GM21367 (cell line): ENCODE results near the gene DGCR2.
"Not testable (repeated sequence)": the region's sequence is repeated elsewhere in the genome, so short reads cannot be mapped to it uniquely, and the experiment has no call there.

ENCODE experiments used
- ATAC-seq: cut with Tn5 transposase; IDR thresholded peaks from one replicate; pipeline ENCODE4 v1.9.1; 2021; ENCODE audit not compliant: unreplicated experiment

DGCR2 gene

DNA sequence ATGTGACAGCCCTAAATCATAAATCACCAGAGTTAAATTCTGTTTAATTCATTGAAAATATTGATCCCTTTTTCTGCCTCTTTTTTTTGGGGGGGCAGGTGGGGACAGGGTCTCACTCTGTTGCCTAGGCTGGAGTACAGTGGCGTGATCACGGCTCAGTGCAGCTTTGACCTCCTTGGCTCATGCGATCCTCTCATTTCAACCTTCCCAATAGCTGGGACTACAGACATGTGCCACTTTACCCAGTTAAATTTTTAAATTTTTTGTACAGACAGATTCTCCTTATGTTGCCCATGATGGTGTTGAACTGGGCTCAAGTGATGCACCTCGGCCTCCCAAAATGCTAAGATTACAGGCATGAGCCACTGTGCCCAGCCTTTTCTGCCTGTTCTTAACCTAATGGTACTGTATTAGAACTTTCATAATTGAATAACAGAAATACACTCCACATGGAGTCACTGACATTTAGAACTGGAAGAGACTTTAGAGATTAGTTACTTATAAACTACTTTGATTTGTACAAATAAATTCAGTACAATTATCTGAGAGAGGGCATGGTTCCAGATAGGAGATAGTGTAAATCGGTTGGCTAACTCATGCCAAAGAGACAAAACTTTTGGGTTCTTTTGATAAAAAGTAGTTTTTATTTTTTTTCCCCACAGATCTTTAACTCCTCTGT lies 109.8 kb downstream of the DGCR2 start:
- ATAC-seq: no peak

DNA sequence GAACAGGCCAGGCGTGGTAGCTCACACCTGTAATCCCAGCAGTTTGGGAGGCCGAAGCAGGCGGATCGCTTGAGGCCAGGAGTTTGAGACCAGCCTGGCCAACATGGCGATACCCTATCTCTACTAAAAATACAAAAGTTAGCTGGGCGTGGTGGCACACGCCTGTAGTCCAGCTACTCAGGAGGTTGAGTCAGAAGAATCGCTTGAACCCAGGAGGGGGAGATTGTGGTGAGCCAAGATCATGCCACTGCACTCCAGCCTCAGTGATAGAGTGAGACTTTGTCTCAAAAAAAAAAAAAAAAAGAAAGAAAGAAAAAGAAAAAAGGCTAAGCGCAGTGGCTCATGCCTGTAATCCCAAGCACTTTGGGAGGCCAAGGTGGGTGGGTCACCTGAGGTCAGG lies 110.6 kb downstream of the DGCR2 start:
- not testable (repeated sequence) for ATAC-seq

DNA sequence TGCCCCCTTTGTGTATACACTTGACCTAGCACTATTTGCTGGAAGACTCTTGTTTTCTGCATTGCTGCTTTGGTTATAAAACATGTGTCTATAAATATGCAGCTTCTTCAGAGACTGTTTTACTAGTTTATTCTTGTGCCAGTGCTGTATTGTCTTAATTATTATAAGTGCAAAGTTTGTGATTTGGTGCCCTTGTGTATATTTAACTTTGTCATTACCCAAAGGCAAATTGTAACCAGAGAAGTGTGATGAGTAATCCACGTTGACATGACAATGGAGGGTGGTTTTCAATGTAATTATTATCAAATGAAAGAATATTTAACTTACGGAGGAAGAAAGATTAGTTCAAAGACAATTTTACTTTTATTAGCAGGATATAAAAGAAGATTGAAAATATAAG lies 111.1 kb downstream of the DGCR2 start:
- ATAC-seq: no peak

DNA sequence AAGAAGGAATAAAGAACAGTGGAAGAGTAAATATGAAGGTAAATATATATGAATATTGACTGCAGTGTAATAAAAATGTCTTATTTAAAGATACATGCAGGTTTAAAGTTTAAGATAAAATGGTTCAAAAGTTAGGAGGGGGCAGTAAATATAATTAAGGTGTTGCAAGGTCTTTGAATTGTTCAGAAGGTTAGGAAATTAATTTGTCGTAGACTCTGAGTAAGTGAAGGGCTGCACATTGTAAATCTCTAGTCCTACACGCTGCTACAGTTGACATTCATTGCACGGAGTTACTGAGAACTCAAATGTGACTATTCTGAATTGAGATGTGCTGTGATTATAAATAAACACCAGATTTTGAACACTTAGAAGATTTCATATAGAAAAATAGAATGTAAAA lies 116.3 kb downstream of the DGCR2 start:
- no peak for ATAC-seq

DNA sequence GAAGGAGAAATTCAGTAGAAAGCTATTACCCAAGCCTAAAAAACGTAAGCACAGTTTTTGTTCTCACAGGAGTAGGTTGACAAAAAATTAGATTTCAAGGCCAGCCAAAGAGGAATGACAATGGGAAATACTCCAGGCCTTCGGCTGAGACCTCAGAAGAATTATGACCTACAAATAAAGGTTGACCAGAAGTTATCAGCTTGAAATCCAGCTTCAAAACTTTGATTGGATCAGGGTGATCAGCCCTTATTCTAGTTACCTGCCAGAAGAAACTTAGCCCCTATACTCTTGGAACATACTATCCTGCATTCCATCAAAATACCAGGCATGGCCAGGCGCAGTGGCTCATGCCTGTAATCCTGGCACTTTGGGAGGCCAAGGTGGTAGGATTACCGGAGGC lies 117.7 kb downstream of the DGCR2 start:
- no peak for ATAC-seq

DNA sequence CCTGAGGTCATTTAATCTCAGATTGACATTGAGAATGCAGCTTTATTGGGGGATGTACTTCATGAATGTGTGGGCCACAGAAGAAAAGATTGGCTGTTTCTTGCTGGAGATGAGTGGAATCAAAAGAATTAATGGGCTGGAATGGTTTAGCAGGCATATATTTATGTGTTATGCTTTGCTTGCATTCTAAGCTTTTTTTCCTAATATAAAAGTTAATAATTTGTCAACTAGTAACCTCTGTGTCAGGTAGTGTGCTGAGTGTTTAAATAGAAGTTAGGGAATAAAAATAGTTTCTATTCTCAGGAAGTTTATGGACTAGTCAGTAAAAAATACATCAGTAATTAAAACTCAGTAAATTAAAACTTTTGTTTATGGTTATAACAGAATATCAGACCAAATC lies 118.7 kb downstream of the DGCR2 start:
- ATAC-seq: no peak

DNA sequence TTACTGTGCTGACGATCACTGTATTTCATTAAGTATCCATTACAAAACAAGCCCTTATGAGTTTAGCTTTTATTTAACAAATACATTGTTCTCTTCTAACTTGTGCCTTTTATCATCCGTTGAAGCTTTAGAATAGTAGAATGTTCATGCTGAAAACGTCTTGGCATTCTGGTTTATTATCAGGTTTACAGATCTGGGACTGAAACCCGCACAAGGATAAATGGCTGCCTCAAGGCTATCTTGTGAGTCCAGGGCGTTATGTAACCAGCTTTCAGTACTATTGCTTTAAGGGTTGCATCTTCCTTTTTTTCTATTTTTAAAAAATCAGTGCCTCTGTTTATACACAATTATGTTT lies 119.6 kb downstream of the DGCR2 start:
- ATAC-seq: no peak

DNA sequence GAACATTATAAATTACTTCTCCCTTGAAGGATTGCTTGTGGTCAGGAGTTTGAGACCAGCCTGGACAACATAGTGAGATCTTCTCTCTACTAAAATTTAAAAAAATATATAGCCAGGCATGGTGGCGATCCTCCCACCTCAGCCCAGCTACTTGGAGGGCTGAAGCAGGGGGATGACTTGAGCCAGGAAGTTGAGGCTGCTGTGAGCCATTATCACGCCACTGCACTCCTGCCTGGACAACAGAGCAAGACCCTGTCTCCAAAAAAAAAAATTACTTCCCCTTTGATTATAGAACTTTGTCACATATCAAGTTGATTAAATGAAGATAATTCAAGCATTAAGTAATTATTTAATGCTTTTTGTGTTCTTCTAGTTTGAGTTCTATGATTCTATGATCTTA lies 121.0 kb downstream of the DGCR2 start:
- ATAC-seq: no peak

DNA sequence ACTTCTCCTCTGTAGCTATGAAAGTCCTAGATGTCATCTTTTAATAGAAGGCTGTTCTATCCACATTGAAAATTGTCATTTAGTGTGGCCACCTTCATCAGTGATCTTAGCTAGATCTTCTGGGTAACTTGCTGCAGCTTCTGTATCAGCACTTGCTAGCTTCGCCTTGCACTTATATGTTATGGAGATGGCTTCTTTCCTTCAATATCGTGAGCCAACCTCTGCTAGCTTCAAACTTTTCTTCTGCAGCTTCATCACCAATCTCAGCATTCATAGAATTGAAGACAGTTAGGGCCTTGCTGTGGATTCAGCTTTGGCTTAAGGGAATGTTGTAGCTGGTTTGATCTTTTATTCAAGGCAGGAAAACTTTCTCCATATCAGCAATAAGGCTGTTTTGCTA lies 122.1 kb downstream of the DGCR2 start:
- ATAC-seq: not testable (repeated sequence)

DNA sequence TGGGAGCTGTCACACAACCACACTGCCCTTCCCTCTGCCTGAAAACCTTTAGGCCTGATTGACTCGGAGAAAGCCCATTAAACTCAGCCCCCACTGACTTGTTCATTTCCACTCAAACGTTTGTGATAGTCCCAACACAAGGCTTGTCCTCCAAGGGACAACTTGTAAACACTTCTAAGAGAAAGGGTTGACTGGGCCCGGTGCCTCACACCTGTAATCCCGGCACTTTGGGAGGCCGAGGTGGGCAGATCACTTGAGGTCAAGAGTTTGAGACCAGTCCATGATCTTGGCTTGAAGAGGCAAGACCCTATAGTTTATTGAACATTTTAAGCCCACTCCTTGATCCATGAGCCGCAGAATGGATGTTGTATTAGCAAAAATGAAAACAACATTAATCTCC lies 122.8 kb downstream of the DGCR2 start:
- no peak for ATAC-seq

DNA sequence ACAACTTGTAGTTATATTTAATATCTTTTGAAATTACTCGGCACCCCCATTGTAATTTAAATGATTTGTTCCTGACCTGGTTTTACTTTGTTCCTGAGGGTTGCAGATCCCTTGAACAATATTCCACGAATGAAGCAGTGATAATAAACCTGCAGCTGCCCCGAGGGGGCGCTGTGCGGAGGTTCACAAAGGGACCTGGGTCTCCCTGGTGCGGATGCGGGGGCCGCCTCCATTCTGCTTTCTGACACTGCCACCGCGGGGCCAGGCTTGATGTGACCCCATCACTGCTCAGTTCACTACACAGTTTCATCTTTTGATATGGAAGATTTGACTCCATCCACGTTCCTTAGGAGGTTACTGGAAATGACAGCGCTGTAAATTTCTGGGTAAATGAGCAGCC lies 123.2 kb downstream of the DGCR2 start:
- ATAC-seq: no peak

DNA sequence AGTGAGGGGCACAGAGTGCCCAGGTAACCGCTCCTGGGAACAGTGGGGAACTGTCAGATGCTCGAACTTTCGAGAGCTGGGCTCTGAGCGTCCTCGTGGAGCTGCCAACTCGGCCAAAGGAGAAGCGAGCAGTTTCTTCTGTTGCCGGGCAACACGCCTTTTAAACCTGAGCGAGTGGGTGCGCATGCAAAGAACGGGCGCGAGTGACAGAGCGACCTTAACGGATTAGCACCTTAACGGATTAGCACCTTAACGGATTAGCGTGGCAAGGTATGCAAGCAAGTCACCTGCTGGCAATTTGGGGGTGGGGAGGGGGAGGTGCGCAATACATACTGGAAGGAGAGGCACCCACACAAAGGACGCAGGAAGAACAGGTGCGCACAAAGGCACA lies 124.3 kb downstream of the DGCR2 start:
- no peak for ATAC-seq

DNA sequence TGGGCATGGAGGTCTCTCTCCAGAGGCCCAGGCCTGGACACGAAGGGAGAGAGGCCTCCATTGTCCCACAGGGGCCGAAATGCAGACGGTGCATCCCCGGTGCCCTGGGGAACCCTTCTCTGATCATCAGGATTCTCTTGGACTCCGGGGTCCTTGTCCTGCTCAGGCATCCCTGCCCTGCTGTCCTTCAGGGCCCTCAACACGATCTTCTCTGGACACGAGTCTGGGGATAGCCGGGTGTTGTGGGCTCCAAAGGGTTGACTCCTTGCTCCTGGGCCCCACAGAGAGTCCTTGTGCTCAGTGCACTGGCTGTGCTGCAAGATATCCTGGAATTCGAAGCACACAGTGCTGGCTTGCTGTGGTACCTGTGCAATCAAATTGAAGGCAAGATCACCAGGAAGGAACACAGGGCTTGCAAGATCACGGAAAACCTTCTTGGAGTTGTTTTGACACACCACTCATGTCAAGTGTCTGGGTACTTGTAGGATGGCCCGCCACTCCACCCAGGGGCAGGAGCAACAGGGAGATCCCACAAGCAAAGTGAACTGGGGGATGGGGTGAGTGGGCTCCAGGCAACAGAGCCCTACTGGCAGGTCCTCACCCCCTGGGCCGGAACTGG lies 124.8 kb downstream of the DGCR2 start:
- no peak for ATAC-seq

DNA sequence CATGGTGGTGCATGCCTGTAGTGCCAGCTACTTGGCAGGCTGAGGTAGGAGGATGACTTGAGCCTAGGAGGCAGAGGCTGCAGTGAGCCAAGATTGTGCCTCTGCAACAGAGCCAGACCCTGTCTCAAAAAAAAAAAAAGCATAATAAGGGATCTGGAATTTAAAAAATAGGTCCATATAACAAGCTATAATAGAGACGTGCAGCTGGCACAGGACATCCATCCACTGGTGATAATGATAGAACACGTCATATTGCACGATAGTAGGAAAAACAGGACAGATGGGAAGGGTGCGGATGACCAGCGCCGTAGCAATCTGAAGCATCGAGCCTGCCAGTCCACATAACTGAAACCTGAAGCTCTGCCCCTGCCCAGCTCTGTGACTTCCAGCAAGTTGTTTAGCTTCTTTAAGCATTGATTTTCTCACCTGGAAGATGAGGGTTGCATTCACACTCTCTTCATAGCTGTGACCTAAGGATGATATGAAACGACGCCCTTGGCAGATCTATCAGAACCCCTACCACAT lies 125.8 kb downstream of the DGCR2 start:
- ATAC-seq: no peak

DNA sequence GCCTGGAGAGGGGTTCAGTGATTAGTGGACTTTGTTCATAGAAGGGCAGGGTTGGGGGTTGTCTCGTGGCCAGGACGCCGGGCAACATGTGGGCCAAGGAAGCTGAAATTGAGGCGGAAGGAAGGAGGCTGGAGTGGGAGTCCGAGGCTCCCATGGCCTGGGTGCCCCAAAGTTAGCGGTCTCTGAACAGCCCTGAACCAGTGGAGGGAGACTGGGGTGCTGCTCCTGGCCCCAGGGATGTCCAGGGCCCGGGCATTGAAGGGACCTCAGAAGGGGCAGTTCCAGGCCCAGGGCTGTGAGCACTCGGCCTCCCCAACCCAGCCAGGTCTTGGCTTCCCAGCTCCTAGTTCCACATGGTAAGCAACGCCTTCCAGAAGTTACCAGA lies 126.9 kb downstream of the DGCR2 start:
- ATAC-seq: no peak

DNA sequence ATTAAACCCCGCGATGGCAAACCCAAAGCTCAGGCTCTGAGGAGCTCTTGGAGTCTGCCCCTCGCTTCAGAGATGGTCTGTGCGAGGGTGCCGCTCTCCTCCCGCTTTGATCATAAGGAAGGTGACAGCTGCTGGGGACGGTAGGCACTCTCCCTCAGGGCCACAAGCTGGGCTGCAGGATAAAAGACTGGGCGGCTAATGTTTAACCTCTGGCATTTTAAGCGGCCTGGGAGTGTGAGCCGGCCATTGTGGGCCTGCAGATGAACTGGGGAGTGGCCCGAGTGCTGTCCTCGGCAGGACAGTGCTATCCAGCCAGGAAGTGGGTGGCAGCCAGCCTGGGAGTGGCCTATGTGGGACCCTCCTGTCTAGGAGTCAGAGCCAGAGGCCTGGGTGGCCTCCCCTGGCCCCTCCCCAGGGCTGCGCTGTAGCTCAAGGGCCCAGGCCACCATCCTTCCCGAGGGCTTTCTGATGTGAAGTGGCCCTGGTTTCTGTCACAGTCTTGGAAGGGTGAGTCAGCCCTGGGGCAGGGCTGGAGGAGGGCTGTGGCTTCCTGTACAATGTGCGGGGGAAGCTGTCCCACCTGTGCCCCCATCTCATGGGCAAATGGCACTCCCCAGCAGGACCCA lies 127.4 kb downstream of the DGCR2 start:
- ATAC-seq: no peak

DNA sequence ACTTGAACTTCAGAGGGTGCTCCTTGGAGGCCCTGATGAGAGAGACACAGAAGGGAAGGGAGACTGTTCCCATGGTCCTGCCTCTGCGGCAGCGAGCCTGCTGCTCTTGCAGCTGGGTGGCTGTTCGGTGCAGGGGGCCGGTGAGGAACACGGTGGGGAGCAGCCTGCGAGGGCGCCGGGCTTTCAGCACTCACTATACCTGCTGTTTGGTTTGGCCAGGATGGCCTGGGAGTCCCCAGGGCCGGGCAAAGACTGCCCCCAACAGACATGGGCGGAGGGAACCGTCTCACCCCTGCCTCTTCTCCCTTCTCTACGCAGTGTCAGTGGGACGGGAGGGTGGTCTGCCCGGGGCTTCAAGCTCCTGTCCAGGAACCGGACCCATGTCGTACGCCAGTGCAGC lies 128.2 kb downstream of the DGCR2 start:
- ATAC-seq: no peak

DNA sequence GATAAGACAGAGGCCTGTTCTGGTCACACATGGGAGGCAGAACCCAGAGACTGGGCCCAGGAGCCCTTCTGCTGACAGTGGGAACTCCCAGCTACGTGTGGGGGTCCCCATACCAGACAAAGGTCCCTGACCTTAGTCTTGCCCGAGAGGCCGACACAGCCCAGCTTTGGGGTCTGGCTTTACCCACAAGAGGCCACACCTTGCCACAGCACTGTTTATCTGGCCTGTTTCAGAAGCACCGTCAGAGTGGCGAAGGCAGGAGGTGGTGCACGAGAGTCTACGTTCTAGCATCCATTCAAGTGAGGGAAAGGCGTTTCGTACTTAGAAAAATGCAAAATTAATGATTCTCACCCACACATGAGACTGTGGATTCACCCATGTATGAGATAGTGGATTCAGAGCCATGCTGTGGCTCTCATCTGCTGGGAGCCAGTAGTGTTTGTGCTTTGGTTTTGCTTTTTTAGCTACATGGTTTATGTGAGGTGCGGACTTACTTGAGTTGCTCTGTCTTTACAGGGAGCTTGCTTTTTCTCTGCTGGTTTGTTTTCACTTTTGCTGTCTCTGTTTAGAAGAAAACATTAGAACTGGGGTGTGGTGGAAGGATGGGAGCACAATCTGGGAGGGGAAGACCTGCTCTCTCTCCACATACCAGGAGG lies 129.5 kb downstream of the DGCR2 start:
- no peak for ATAC-seq

DNA sequence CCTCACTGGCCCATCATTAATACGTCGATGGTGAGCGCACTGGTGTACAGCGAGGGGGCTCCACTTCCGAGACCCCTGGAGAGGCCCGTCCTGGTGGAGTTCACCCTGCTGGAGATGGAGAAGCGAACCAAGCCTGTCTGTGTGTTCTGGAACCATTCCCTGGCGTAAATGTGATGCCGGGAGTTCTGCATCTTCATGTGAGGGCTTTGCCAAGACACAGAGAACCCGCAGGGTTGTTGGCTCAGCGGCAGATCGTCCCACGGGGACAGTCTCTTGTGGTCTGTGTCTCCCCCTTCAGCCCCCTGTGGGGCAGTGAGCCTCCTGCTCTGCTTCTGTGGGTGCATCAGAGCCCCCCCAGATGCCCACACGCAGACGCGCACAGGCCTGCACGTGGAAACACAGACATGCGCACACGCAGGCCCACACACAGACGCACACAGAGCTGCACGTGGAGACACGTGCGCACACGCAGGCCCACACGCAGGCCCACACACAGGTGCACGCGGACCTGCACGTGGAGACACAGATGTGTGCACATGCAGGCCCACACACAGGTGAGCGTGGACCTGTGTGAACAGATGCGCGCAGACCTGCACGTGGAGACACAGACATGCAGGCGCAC lies 130.3 kb downstream of the DGCR2 start:
- no peak for ATAC-seq

DNA sequence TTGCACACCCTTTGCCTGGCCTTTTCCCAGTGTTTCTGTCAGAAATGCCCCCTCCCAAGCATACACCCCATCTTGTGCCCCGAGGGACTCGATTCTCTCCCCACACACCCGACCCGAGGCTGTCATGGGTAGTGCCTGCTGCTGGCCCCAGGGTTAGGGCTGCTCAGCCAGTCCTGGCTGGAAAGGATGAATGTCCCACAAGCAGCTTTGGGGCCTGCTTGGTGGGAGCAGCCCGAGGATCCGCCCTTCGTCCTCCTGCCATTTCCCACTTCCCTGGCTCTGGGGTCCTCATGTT lies 131.1 kb downstream of the DGCR2 start:
- no peak for ATAC-seq

DNA sequence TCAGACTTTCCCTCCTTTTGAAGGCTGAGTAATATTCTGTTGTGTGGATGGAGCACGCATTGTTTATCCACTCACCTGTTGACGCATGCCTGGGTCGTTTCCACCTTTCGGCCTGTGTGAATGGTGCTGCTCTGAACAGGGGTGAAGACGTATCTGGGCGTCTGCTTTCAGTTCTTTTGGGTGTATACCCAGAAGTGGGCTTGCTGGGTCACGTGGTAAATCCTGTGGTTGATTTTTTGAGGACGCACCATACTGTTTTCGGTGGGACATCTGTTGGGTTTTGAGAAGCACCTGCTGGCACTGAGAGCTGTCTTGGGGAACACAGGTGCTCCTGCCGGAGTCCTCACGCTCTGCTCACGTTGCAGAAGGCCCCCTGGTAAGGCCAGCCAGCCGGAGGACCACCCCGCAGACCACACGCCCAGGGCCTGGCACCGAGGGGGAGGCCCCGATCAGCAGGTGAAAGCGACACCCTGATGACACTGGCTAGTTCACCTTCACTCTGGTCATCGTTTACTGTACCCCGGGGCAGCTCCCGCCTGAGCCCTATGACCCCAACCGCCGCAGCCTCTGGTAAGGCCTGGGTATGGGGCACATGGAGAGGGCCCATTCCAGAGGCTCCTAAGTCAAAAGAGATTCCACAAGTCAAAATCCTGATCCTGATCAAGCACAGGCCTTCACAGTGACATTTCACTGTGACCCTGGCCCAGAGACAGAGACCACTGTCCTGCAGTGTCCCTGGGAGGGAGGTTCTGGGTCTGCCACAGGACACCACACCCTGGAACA lies 131.7 kb downstream of the DGCR2 start:
- ATAC-seq: no peak
